PC-3 (cell line): Measurements from ENCODE around the gene GPR183. TPM values are rescaled to one million over a fixed set of nuclear protein-coding genes. Genes with fewer than 3 reads are reported as not detected.

Experiments
- ATAC-seq: fragments of 200-7000 bp; cut with Tn5 transposase; 2 replicates; pipeline ENCODE4 v1.9.1; 2020; ENCODE audit warnings: mild to moderate bottlenecking, moderate library complexity
- BruUV-seq: library from RNA; stranded (reverse); fragments of 400-500 nt; replicated peaks from 2 replicates; lab custom pipeline; 2021; lab: Mats Ljungman, UMichigan
- CTCF ChIA-PET: fragments of 300-600 bp; sonication (Branson Sonifier 250); formaldehyde crosslinking; loops from one replicate; lab custom pipeline; 2022; ENCODE audit warnings: antibody characterized with exemption; lab: Charles Lee
- POLR2A ChIA-PET: fragments of 300-600 bp; sonication (Branson Sonifier 250); formaldehyde crosslinking; loops from one replicate; lab custom pipeline; 2022; ENCODE audit warnings: antibody characterized with exemption; ENCODE audit not compliant: unreplicated experiment; lab: Charles Lee
- DNase-seq: peaks from one replicate; pipeline ENCODE4 v3.0.0-alpha.2; 2015
- H2AFZ ChIP-seq: fragments of 300-600 bp; sonication (generic); 2 replicates; pipeline ENCODE4 v1.6.0; 2016; ENCODE audit warnings: antibody characterized with exemption, low read length
- H3F3A ChIP-seq: fragments of 300-600 bp; sonication (generic); one replicate; pipeline ENCODE4 v1.6.0; 2017; ENCODE audit warnings: antibody characterized with exemption, low read length, control low read depth, mild to moderate bottlenecking; ENCODE audit not compliant: unreplicated experiment
- H3K27ac ChIP-seq: fragments of 300-600 bp; sonication (generic); 2 replicates; pipeline ENCODE4 v1.5.1; 2016; ENCODE audit warnings: mild to moderate bottlenecking, low read length
- H3K27me3 ChIP-seq: fragments of 300-600 bp; sonication (generic); 2 replicates; pipeline ENCODE4 v1.6.1; 2016; ENCODE audit warnings: low read length, mixed read lengths
- H3K36me3 ChIP-seq: fragments of 300-600 bp; sonication (generic); 2 replicates; pipeline ENCODE4 v1.6.1; 2016; ENCODE audit warnings: low read depth, mixed run types, low read length, mixed read lengths
- H3K4me1 ChIP-seq: fragments of 300-600 bp; sonication (generic); 2 replicates; pipeline ENCODE4 v1.5.1; 2016; ENCODE audit warnings: low read length; ENCODE audit not compliant: insufficient read depth
- H3K4me2 ChIP-seq: fragments of 300-600 bp; sonication (generic); 2 replicates; pipeline ENCODE4 v1.6.0; 2016; ENCODE audit warnings: low read length
- H3K4me3 ChIP-seq: fragments of 300-600 bp; sonication (generic); 2 replicates; pipeline ENCODE4 v1.5.1; 2016; ENCODE audit warnings: mild to moderate bottlenecking, low read length, mixed read lengths
- H3K79me2 ChIP-seq: fragments of 300-600 bp; sonication (generic); 2 replicates; pipeline ENCODE4 v1.6.1; 2017; ENCODE audit warnings: low read length, mixed read lengths
- H3K9ac ChIP-seq: fragments of 300-600 bp; sonication (generic); 2 replicates; pipeline ENCODE4 v1.6.0; 2016; ENCODE audit warnings: mild to moderate bottlenecking, low read length
- H3K9me2 ChIP-seq: fragments of 300-600 bp; sonication (generic); replicated peaks from 2 replicates; pipeline ENCODE4 v1.6.1; 2016; ENCODE audit warnings: mixed run types, low read length, mixed read lengths
- H3K9me3 ChIP-seq: fragments of 300-600 bp; sonication (generic); 2 replicates; pipeline ENCODE4 v1.6.1; 2016; ENCODE audit warnings: low read length, mixed read lengths
- H4K20me1 ChIP-seq: fragments of 300-600 bp; sonication (generic); 2 replicates; pipeline ENCODE4 v1.6.1; 2016; ENCODE audit warnings: low read length, mixed read lengths
- CTCF ChIP-seq: fragments of 300-600 bp; sonication (generic); conservative IDR thresholded peaks from 2 replicates; pipeline ENCODE4 v1.5.1; 2017; ENCODE audit warnings: antibody characterized with exemption, low read depth, mild to moderate bottlenecking, low read length
- EZH2 ChIP-seq: fragments of 300-600 bp; sonication (generic); IDR thresholded peaks from one replicate; pipeline ENCODE4 v1.6.1; 2017; ENCODE audit warnings: antibody characterized with exemption, mild to moderate bottlenecking, low read length; ENCODE audit not compliant: unreplicated experiment
- EZH2phosphoT487 ChIP-seq: fragments of 300-600 bp; sonication (generic); IDR thresholded peaks from 2 replicates; pipeline ENCODE4 v1.6.1; 2018; ENCODE audit warnings: mild to moderate bottlenecking, antibody characterized with exemption, low read length, borderline replicate concordance
- intact Hi-C: fragments of 100-400 bp; cut with micrococcal nuclease; formaldehyde crosslinking; loops from 2 replicates; pipeline ENCODE4 v1.9.0; 2023
- total RNA-seq: library from RNA; depleted of rRNA; stranded (reverse); fragments of >200 nt; gene quantifications from 2 replicates; pipeline ENCODE4 v1.2.3, GENCODE V29; 2014

GPR183 gene
- total RNA-seq, 1 experiment from 2014 or later: not detected

GRCh38 chr13:99278843-99279242 lies 28.4 kb downstream of the GPR183 start:
- no peaks in the 10 kb centered on the region for H3K36me3 ChIP-seq
- no peaks in the 10 kb centered on the region for H3K9me2 ChIP-seq
- no peaks in the 10 kb centered on the region for H3F3A ChIP-seq
- no peak for TF ChIP-seq CTCF
- no peak for TF ChIP-seq EZH2phosphoT487
- TF ChIP-seq EZH2: no peak
- no TSS peak for BruUV-seq
- H3K4me2 ChIP-seq: no peak overlapping the region
- CTCF ChIA-PET: no interaction called here
- H3K27ac ChIP-seq: no peak overlapping the region
- H3K79me2 ChIP-seq: no peaks in the 10 kb centered on the region
- POLR2A ChIA-PET: no interaction called here
- no peaks in the 10 kb centered on the region for H3K4me1 ChIP-seq
- ATAC-seq: no peak
- DNase-seq: no peak
- no peaks in the 10 kb centered on the region for H4K20me1 ChIP-seq
- H3K27me3 ChIP-seq: no peaks in the 10 kb centered on the region
- H3K9me3 ChIP-seq: no peaks in the 10 kb centered on the region
- intact Hi-C loops: no loop called here
- H3K4me3 ChIP-seq: no peak overlapping the region
- no peak overlapping the region for H2AFZ ChIP-seq
- no peak overlapping the region for H3K9ac ChIP-seq

GRCh38 chr13:99278200-99278599 lies 29.0 kb downstream of the GPR183 start:
- no peaks in the 10 kb centered on the region for H3F3A ChIP-seq
- no peak overlapping the region for H3K4me3 ChIP-seq
- POLR2A ChIA-PET: no interaction called here
- H3K27me3 ChIP-seq: no peaks in the 10 kb centered on the region
- no peaks in the 10 kb centered on the region for H3K79me2 ChIP-seq
- CTCF ChIA-PET: no interaction called here
- no peak overlapping the region for H3K27ac ChIP-seq
- no TSS peak for BruUV-seq
- ATAC-seq (no peak), DNase-seq (no peak)
- no peak overlapping the region for H3K4me2 ChIP-seq
- intact Hi-C loops: no loop called here
- no peaks in the 10 kb centered on the region for H3K4me1 ChIP-seq
- H4K20me1 ChIP-seq: no peaks in the 10 kb centered on the region
- H3K9ac ChIP-seq: no peak overlapping the region
- H3K9me2 ChIP-seq: no peaks in the 10 kb centered on the region
- TF ChIP-seq CTCF (no peak), EZH2phosphoT487 (no peak), EZH2 (no peak)
- H3K36me3 ChIP-seq: no peaks in the 10 kb centered on the region
- no peak overlapping the region for H2AFZ ChIP-seq
- no peaks in the 10 kb centered on the region for H3K9me3 ChIP-seq

GRCh38 chr13:99277629-99278028 lies 29.6 kb downstream of the GPR183 start:
- CTCF ChIA-PET: no interaction called here
- BruUV-seq: no TSS peak

More at GRCh38 chr13:99277629-99278028, 29.6 kb downstream of the GPR183 start:
- Histone ChIP-seq H2AFZ (no peak overlapping the region), H3K9ac (no peak overlapping the region), H3K9me3 (no peaks in the 10 kb centered on the region), H3K36me3 (no peaks in the 10 kb centered on the region), H3K79me2 (no peaks in the 10 kb centered on the region), H3K27me3 (no peaks in the 10 kb centered on the region), H3K9me2 (no peaks in the 10 kb centered on the region), H3K27ac (no peak overlapping the region), H3K4me1 (no peaks in the 10 kb centered on the region), H3F3A (no peaks in the 10 kb centered on the region), H3K4me3 (no peak overlapping the region), H3K4me2 (no peak overlapping the region), H4K20me1 (no peaks in the 10 kb centered on the region)
- TF ChIP-seq EZH2 (no peak), CTCF (no peak), EZH2phosphoT487 (no peak)
- POLR2A ChIA-PET: no interaction called here
- ATAC-seq: no peak
- no peak for DNase-seq
- intact Hi-C loops: no loop called here
